WTC11 (cell line): ENCODE measurements around the gene YDJC. TPM values are rescaled to one million over a fixed set of nuclear protein-coding genes. Genes with fewer than 3 reads are reported as not detected.
A peak's percentile ranks its signal among the peaks of the same experiment; 100 is the strongest.

Experiments
- AR ChIP-seq: fragments of 250-450 bp; sonication (Bioruptor Pico); IDR thresholded peaks from 2 replicates; pipeline ENCODE4 v1.9.0; 2021; ENCODE audit warnings: mild to moderate bottlenecking
- ATF2 ChIP-seq: sonication (generic); formaldehyde crosslinking; IDR thresholded peaks from 2 replicates; pipeline ENCODE4 v1.8.1; 2022; ENCODE audit warnings: low read depth, missing genetic modification reagents, borderline replicate concordance
- ATF3 ChIP-seq: sonication (generic); formaldehyde crosslinking; conservative IDR thresholded peaks from 2 replicates; pipeline ENCODE4 v1.8.1; 2022; ENCODE audit warnings: mild to moderate bottlenecking, missing genetic modification reagents
- ETV6 ChIP-seq: sonication (generic); formaldehyde crosslinking; IDR thresholded peaks from 2 replicates; pipeline ENCODE4 v1.8.1; 2022; ENCODE audit warnings: mild to moderate bottlenecking, missing genetic modification reagents
- FOXJ3 ChIP-seq: sonication (generic); formaldehyde crosslinking; IDR thresholded peaks from 2 replicates; pipeline ENCODE4 v1.9.0; 2021; ENCODE audit warnings: missing genetic modification reagents, mild to moderate bottlenecking, borderline replicate concordance
- FOXP1 ChIP-seq: sonication (generic); formaldehyde crosslinking; IDR thresholded peaks from 2 replicates; pipeline ENCODE4 v1.8.0; 2022; ENCODE audit warnings: missing genetic modification reagents, mild to moderate bottlenecking, moderate library complexity, borderline replicate concordance
- JUN ChIP-seq: sonication (generic); formaldehyde crosslinking; IDR thresholded peaks from 2 replicates; pipeline ENCODE4 v1.8.0; 2023; ENCODE audit warnings: mild to moderate bottlenecking, missing genetic modification reagents
- MAX ChIP-seq: sonication (generic); formaldehyde crosslinking; IDR thresholded peaks from 2 replicates; pipeline ENCODE4 v1.8.0; 2022; ENCODE audit warnings: mild to moderate bottlenecking, missing genetic modification reagents
- MLX ChIP-seq: sonication (generic); formaldehyde crosslinking; IDR thresholded peaks from 2 replicates; pipeline ENCODE4 v1.8.1; 2023; ENCODE audit warnings: mild to moderate bottlenecking, missing genetic modification reagents, moderate library complexity
- MYBL2 ChIP-seq: sonication (generic); formaldehyde crosslinking; IDR thresholded peaks from 2 replicates; pipeline ENCODE4 v1.8.1; 2023; ENCODE audit warnings: mild to moderate bottlenecking, moderate library complexity, missing genetic modification reagents
- NFE2L1 ChIP-seq: sonication (generic); formaldehyde crosslinking; IDR thresholded peaks from 2 replicates; pipeline ENCODE4 v1.8.1; 2023; ENCODE audit warnings: missing genetic modification reagents
- NR3C1 ChIP-seq: sonication (generic); formaldehyde crosslinking; conservative IDR thresholded peaks from 2 replicates; pipeline ENCODE4 v1.8.1; 2023; ENCODE audit warnings: low read depth, mild to moderate bottlenecking, missing genetic modification reagents
- PRDM15 ChIP-seq: sonication (generic); formaldehyde crosslinking; IDR thresholded peaks from 2 replicates; pipeline ENCODE4 v1.8.0; 2022; ENCODE audit warnings: missing genetic modification reagents
- RELA ChIP-seq: sonication (generic); formaldehyde crosslinking; IDR thresholded peaks from 2 replicates; pipeline ENCODE4 v1.8.1; 2022; ENCODE audit warnings: missing genetic modification reagents, mild to moderate bottlenecking, borderline replicate concordance
- SP1 ChIP-seq: sonication (generic); formaldehyde crosslinking; conservative IDR thresholded peaks from 2 replicates; pipeline ENCODE4 v1.8.1; 2022; ENCODE audit warnings: missing genetic modification reagents
- STAT6 ChIP-seq: sonication (generic); formaldehyde crosslinking; conservative IDR thresholded peaks from 2 replicates; pipeline ENCODE4 v1.8.1; 2023; ENCODE audit warnings: mild to moderate bottlenecking, low read depth, missing genetic modification reagents, moderate library complexity
- USF1 ChIP-seq: sonication (generic); formaldehyde crosslinking; IDR thresholded peaks from 2 replicates; pipeline ENCODE4 v1.8.0; 2022; ENCODE audit warnings: mild to moderate bottlenecking, missing genetic modification reagents
- ZNF138 ChIP-seq: sonication (generic); formaldehyde crosslinking; conservative IDR thresholded peaks from 2 replicates; pipeline ENCODE4 v1.8.1; 2022; ENCODE audit warnings: mild to moderate bottlenecking, moderate library complexity, missing genetic modification reagents
- ZNF263 ChIP-seq: sonication (generic); formaldehyde crosslinking; IDR thresholded peaks from 2 replicates; pipeline ENCODE4 v1.8.1; 2022; ENCODE audit warnings: low read depth, mild to moderate bottlenecking, moderate library complexity, missing genetic modification reagents
- ZNF396 ChIP-seq: fragments of 250-450 bp; sonication (Bioruptor Pico); IDR thresholded peaks from 2 replicates; pipeline ENCODE4 v1.8.0; 2021; ENCODE audit warnings: mild to moderate bottlenecking, moderate library complexity, borderline replicate concordance
- ZNF512 ChIP-seq: sonication (generic); formaldehyde crosslinking; IDR thresholded peaks from 2 replicates; pipeline ENCODE4 v1.8.1; 2022; ENCODE audit warnings: missing genetic modification reagents, borderline replicate concordance
- total RNA-seq: library from RNA; stranded (reverse); gene quantifications from 3 replicates; pipeline ENCODE4 v1.2.3, GENCODE V29; 2021

The YDJC gene
- total RNA-seq, 1 experiment from 2014 or later = 39.8 TPM

GRCh38 chr22:21657360-21658032, 27.7 kb upstream of the YDJC start (continued):
- TF ChIP-seq PRDM15 (CRISPR knock-in tag) = no peak
- TF ChIP-seq ZNF512 = no peak
- TF ChIP-seq FOXJ3 (CRISPR knock-in tag) = no peak
- no peak for TF ChIP-seq ZNF396 (CRISPR knock-in tag)
- peak; percentile 52; the same call in 1 of the 2 replicates for TF ChIP-seq USF1
- TF ChIP-seq SP1 (CRISPR knock-in tag) = peak; percentile 77
- no peak for TF ChIP-seq STAT6 (CRISPR knock-in tag)
- TF ChIP-seq ZNF138 (CRISPR knock-in tag) = no peak
- TF ChIP-seq ATF2 (CRISPR knock-in tag) = peak; percentile 69; the same call in 1 of the 2 replicates
- peak; percentile 72; the same call in 1 of the 2 replicates for TF ChIP-seq MAX (CRISPR knock-in tag)
- peak; percentile 11; the same call in 1 of the 2 replicates for TF ChIP-seq NFE2L1
- TF ChIP-seq ATF3 (CRISPR knock-in tag) = 0 out of 2 replicates have a peak, but pooled peaks have one; percentile 68
- TF ChIP-seq RELA (CRISPR knock-in tag) = peak; percentile 67; the same call in 1 of the 2 replicates
- TF ChIP-seq ZNF263 (CRISPR knock-in tag) = no peak
- peak; percentile 93 for TF ChIP-seq FOXP1 (CRISPR knock-in tag)
- peak; percentile 94 for TF ChIP-seq MYBL2 (CRISPR knock-in tag)
- TF ChIP-seq MLX (CRISPR knock-in tag) = 0 out of 2 replicates have a peak, but pooled peaks have one; percentile 73
- no peak for TF ChIP-seq NR3C1
- TF ChIP-seq JUN = no peak
- TF ChIP-seq ETV6 = peak; percentile 75; the same call in 1 of the 2 replicates
- TF ChIP-seq AR (CRISPR knock-in tag) = no peak
